DMS 273 (cell line): ENCODE measurements around the gene ZMPSTE24.
"Not testable (repeated sequence)": the region's sequence is repeated elsewhere in the genome, so short reads cannot be mapped to it uniquely, and the experiment has no call there.

Source experiments
- DNase-seq: peaks from one replicate; lab custom pipeline; 2025; ENCODE audit not compliant: unreplicated experiment; lab: John Stamatoyannopoulos, UW

Gene ZMPSTE24

GRCh38 chr1:40316595-40317393 is 58.8 kb downstream of the ZMPSTE24 start, which contains the start of gene COL9A2:
Gene COL9A2, minus strand, starts transcription at chr1:40317286. Its CDS starts 89 bp downstream, at chr1:40317197.
- DNase-seq = peak; percentile 100

DNA sequence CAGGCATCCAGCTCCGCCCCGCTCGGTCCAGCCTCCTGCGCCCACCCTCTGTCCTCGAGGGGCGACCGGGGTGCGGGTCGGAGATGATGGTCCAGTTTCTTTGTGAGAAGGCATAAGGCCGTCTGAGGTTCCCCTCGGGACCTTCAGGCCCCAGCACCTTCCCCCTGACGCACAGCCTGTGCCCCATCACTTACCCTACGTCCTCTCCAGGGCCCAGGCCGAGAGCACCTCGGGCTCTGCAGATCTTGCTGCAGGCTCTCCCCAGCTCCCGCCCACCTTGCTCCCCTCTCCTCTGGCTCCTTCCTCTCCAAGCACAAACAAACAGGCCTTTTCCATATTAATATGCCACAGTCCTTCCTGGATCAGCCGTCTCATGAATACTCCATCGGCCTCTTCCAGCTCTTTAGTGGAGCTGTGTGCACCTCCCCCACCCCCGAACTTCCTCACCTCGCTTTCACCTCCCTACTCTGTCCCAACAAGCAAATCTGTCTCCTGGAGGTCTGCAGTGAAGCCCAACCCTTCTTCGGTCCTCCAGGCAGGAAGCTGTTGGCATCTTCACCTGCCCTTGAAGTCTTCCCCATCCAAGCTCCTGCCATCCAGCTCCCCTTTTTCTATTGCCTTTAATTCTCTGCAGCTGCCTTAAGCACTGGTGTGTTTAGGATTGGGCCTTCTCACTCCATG is 59.5 kb downstream of the ZMPSTE24 start:
- DNase-seq = peak; percentile 93

DNA sequence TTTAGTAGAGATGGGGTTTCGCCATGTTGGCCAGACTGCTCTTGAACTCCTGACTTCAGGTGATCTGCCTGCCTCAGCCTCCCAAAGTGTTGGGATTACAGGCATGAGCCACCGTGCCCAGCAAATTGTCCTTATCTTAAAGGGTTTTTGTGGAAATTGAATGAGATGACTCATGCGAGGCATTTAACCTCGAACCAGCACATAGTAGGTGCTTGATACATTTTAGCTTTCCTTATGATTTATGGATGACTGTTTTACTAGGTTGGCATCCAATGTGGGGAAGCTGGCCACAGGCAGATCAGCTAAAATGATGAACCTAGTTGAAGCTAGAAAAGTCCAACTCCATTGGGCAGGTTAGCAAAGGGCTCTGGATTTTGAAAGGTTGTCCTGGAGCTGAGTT is 60.4 kb downstream of the ZMPSTE24 start:
- DNase-seq = no peak

DNA sequence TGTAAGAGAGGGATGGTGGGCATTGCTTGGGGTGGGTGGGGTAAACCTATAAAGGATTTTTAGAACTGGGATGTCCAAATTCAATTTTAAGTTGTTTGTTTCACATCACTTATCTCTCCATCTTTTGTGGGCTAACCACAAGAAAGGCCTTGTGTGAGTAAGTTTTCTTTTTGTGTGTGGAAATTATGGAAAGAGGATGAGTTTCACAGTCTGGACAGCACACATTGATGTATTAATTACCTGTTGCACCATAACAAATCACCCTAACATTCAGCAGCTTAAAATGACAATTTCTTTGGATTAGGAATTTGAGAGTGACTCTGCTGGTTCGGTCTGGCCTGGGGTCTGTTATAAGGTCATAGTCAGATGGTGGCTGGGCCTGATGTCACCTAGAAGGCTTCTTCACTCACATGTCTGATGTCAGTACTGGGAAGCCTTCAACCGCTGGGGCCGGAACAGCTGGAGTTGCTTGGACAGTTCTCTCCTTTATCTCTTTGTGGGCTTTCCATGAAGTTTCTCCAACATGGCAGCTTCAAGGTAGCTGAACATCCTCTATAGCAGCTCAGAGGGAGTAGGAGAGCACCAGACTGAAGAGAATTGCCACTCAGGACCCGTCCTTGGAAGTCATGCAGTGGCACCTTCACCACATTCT is 61.1 kb downstream of the ZMPSTE24 start:
- no peak for DNase-seq

DNA sequence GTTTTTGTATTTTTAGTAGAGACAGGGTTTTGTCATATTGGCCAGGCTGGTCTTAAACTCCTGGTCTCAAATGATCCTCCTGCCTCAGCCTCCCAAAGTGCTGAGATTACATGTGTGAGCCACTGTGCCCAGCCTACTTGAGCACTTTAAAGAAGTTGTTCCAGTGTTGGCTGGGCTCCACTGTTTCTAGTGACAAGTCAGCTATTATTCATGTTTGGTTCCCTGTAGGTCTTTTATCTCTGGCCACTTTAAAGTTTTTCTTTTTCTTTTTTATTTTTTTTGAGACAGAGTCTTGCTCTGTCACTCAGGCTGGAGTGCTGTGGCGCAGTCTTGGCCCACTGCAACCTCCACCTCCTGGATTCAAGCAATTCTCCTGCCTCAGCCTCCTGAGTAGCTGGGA is 73.4 kb downstream of the ZMPSTE24 start:
- DNase-seq = not testable (repeated sequence)

- DNase-seq = no peak
These were observed 74.7 kb downstream of the ZMPSTE24 start for GRCh38 chr1:40332695-40333094.

DNA sequence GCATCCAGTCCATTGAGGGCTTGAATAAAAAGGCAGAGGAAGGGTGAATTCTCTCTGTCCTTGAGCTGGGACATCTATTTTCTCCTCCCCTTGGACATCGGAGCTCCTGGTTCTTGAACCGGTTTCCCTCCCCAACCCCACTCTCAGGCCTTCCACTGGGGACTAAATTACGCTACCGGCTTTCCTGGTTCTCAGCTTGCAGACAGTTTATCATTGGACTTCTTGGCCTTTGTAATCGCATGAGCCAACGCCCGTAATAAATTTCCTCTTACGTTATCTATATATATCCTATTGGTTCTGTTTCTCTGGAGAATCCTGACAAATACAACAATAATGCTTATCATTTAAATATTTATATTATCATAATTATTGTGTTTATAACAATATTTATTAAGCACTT is 79.4 kb downstream of the ZMPSTE24 start:
- DNase-seq = no peak

GRCh38 chr1:40338745-40339419 is 80.8 kb downstream of the ZMPSTE24 start:
- peak; percentile 100 for DNase-seq

DNA sequence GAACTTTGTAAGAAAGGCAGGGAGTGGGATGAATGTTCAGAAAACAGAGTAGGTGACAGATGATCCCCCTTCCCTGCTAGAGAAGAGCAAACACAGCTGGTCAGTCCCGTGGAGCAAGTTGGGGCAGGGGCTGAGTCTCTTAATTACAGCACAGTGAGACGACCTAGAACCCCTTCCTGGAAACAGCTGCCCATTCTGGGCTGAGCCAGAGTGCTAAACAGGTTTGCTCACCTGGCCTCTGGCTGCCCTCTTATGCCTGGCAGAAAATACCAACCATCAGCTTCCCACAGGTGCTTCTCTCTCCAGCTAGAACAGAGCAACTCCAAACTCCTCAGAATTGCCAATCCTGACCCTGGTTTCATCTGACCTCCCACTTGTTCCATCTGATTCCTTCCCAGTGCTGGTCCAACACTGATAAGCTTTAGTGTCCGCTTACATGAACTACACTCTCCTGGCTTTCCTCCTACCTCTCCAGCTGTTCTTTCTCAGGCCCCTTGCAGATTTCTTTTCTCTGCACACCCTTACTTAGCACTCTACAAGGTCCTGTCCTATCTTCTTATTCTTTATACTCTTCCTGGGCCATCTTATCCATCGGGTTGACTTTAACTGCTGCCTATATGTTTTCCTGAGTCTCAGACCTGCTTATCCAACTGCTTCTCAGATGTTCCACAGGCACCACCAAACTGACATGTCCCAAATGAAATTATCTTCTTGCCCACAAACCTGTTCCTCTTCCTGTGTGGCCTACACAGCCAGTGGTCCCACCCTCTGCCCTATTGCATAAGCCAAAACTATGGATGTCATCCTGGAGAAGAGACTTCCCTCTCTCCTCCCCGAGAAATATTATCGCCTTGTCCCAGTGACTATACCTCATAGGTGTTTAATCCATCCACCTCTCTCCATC is 81.6 kb downstream of the ZMPSTE24 start:
- DNase-seq = peak; percentile 94

GRCh38 chr1:40341491-40342380 is 83.7 kb downstream of the ZMPSTE24 start:
- DNase-seq = no peak

DNA sequence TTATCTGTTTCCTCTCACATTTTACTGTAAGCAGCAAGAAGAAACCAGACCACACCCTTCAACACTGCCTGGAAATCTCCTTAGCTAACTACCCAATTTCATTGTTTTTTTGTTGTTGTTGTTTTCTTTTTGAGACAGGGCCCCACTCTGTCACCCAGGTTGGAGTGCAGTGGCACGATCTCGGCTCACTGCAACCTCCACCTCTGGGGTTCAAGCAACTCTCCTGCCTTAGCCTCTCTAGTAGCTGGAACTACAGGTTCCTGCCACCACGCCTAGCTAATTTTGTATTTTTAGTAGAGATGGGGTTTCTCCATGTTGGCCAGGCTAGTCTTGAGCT is 84.3 kb downstream of the ZMPSTE24 start:
- DNase-seq = not testable (repeated sequence)
